Adipocyte (in vitro differentiated cells): ENCODE results near the gene TIMM50.
"Not testable (repeated sequence)": the region's sequence is repeated elsewhere in the genome, so short reads cannot be mapped to it uniquely, and the experiment has no call there.

ENCODE experiments used
- DNase-seq: peaks from one replicate; pipeline ENCODE4 v3.0.0-alpha.2; 2015; ENCODE audit warnings: low read depth
- H3K27me3 ChIP-seq: replicated peaks from 2 replicates; pipeline ENCODE4 v1.7.0; 2013; ENCODE audit warnings: mild to moderate bottlenecking, low read length, moderate library complexity; ENCODE audit not compliant: control insufficient read depth, insufficient read depth
- H3K36me3 ChIP-seq: 2 replicates; pipeline ENCODE4 v1.7.0; 2013; ENCODE audit warnings: low read length, mild to moderate bottlenecking, moderate library complexity; ENCODE audit not compliant: control insufficient read depth, insufficient read depth, severe bottlenecking
- H3K4me1 ChIP-seq: 2 replicates; pipeline ENCODE4 v1.7.0; 2013; ENCODE audit warnings: mild to moderate bottlenecking, low read length, moderate library complexity; ENCODE audit not compliant: control insufficient read depth, insufficient read depth
- H3K4me3 ChIP-seq: 2 replicates; pipeline ENCODE4 v1.7.0; 2013; ENCODE audit warnings: mild to moderate bottlenecking, low read length, moderate library complexity
- H3K9ac ChIP-seq: 2 replicates; pipeline ENCODE4 v1.7.0; 2013; ENCODE audit warnings: mild to moderate bottlenecking, low read length, moderate library complexity
- H3K9me3 ChIP-seq: 2 replicates; pipeline ENCODE4 v1.7.0; 2013; ENCODE audit warnings: mild to moderate bottlenecking, low read length, moderate library complexity; ENCODE audit not compliant: control insufficient read depth

The TIMM50 gene

GRCh38 chr19:39446365-39447084 is 34.1 kb upstream of the TIMM50 start:
- no peak for DNase-seq
- peak overlapping the region; percentile 97 for H3K4me3 ChIP-seq
- no peaks in the 10 kb centered on the region for H3K9me3 ChIP-seq
- peaks cover 2% of the 10 kb centered on the region for H3K36me3 ChIP-seq
- H3K27me3 ChIP-seq = no peaks in the 10 kb centered on the region
- peaks cover 27% of the 10 kb centered on the region for H3K4me1 ChIP-seq
- H3K9ac ChIP-seq = peak overlapping the region; percentile 95

GRCh38 chr19:39448271-39448670 is 32.4 kb upstream of the TIMM50 start:
- no peaks in the 10 kb centered on the region for H3K9me3 ChIP-seq
- peak overlapping the region; percentile 42 for H3K4me3 ChIP-seq
- peak; percentile 30 for DNase-seq
- no peaks in the 10 kb centered on the region for H3K27me3 ChIP-seq
- peaks cover 27% of the 10 kb centered on the region for H3K4me1 ChIP-seq
- H3K9ac ChIP-seq = peak overlapping the region; percentile 38
- peaks cover 9% of the 10 kb centered on the region for H3K36me3 ChIP-seq

GRCh38 chr19:39449116-39449797 is 31.4 kb upstream of the TIMM50 start:
- Histone ChIP-seq H3K4me1 (peaks cover 27% of the 10 kb centered on the region), H3K27me3 (no peaks in the 10 kb centered on the region), H3K9ac (no peak overlapping the region), H3K4me3 (no peak overlapping the region), H3K36me3 (peaks cover 19% of the 10 kb centered on the region), H3K9me3 (no peaks in the 10 kb centered on the region)
- DNase-seq = no peak

- peaks cover 19% of the 10 kb centered on the region for H3K4me1 ChIP-seq
- not testable (repeated sequence) for H3K9me3 ChIP-seq, DNase-seq, H3K4me3 ChIP-seq, H3K27me3 ChIP-seq, H3K9ac ChIP-seq
- H3K36me3 ChIP-seq = peaks cover 25% of the 10 kb centered on the region
Measured at GRCh38 chr19:39451257-39451656, 29.4 kb upstream of the TIMM50 start.

- no peaks in the 10 kb centered on the region for H3K9me3 ChIP-seq
- DNase-seq = no peak
- no peaks in the 10 kb centered on the region for H3K4me1 ChIP-seq
- H3K9ac ChIP-seq = no peak overlapping the region
- H3K27me3 ChIP-seq = no peaks in the 10 kb centered on the region
- no peak overlapping the region for H3K4me3 ChIP-seq
- peaks cover 89% of the 10 kb centered on the region for H3K36me3 ChIP-seq
Measured at GRCh38 chr19:39463403-39463802, 17.2 kb upstream of the TIMM50 start.

GRCh38 chr19:39465956-39466747 is 14.5 kb upstream of the TIMM50 start:
- Histone ChIP-seq H3K4me1 (no peaks in the 10 kb centered on the region), H3K4me3 (no peak overlapping the region), H3K36me3 (peaks cover 89% of the 10 kb centered on the region), H3K9me3 (no peaks in the 10 kb centered on the region), H3K9ac (no peak overlapping the region), H3K27me3 (no peaks in the 10 kb centered on the region)
- no peak for DNase-seq

- Histone ChIP-seq H3K4me3 (no peak overlapping the region), H3K9ac (no peak overlapping the region), H3K36me3 (peaks cover 98% of the 10 kb centered on the region), H3K9me3 (no peaks in the 10 kb centered on the region), H3K4me1 (no peaks in the 10 kb centered on the region), H3K27me3 (no peaks in the 10 kb centered on the region)
- no peak for DNase-seq
Measured at GRCh38 chr19:39467941-39468340, 12.7 kb upstream of the TIMM50 start.

- Histone ChIP-seq H3K4me3 (no peak overlapping the region), H3K9me3 (no peaks in the 10 kb centered on the region), H3K4me1 (no peaks in the 10 kb centered on the region), H3K36me3 (peaks cover 99% of the 10 kb centered on the region), H3K9ac (no peak overlapping the region), H3K27me3 (no peaks in the 10 kb centered on the region)
- DNase-seq = no peak
Measured at GRCh38 chr19:39469036-39469435, 11.6 kb upstream of the TIMM50 start.

- H3K4me3 ChIP-seq = no peak overlapping the region
- H3K4me1 ChIP-seq = no peaks in the 10 kb centered on the region
- DNase-seq = no peak
- H3K9ac ChIP-seq = no peak overlapping the region
- H3K27me3 ChIP-seq = no peaks in the 10 kb centered on the region
- H3K36me3 ChIP-seq = peaks cover 99% of the 10 kb centered on the region
- no peaks in the 10 kb centered on the region for H3K9me3 ChIP-seq
Measured at GRCh38 chr19:39469567-39469966, 11.1 kb upstream of the TIMM50 start.

GRCh38 chr19:39470724-39471339 is 9.8 kb upstream of the TIMM50 start:
- DNase-seq = no peak
- Histone ChIP-seq H3K27me3 (no peaks in the 10 kb centered on the region), H3K4me1 (no peaks in the 10 kb centered on the region), H3K9me3 (no peaks in the 10 kb centered on the region), H3K4me3 (no peak overlapping the region), H3K36me3 (peaks cover 96% of the 10 kb centered on the region), H3K9ac (no peak overlapping the region)
